HCT116 (cell line): Measurements from ENCODE around the gene PAN3.

ENCODE experiments used
- RAD21 ChIP-seq: IDR thresholded peaks from 2 replicates; pipeline ENCODE4 v1.6.1; 2012; ENCODE audit warnings: low read depth, mild to moderate bottlenecking
- ZNF274 ChIP-seq: fragments of 200-500 bp; sonication (Bioruptor generic); IDR thresholded peaks from 2 replicates; pipeline ENCODE4 v1.6.1; 2014; ENCODE audit warnings: mild to moderate bottlenecking, low read depth, low read length, inconsistent platforms
- TF ChIP-seq, protein P1 (sequence below): IDR thresholded peaks from 2 replicates; pipeline ENCODE4 v1.6.1; 2012
- TF ChIP-seq, protein P2 (sequence below), 3 experiments: fragments of 200-600 bp in 1 of 3; sonication (generic) in 1 of 3; IDR thresholded peaks in 2 of 3; conservative IDR thresholded peaks in 1 of 3; 2 replicates each; pipeline ENCODE4 v1.5.1; 2012 to 2017; ENCODE audit warnings: low read depth in 2 of 3, low read length in 2 of 3, antibody characterized with exemption in 1 of 3, borderline replicate concordance in 1 of 3, control low read depth in 1 of 3, mild to moderate bottlenecking in 1 of 3, mixed read lengths in 1 of 3, mixed run types in 1 of 3, moderate library complexity in 1 of 3; ENCODE audit not compliant: insufficient read depth in 1 of 3
- TF ChIP-seq, protein P3 (sequence below): IDR thresholded peaks from 2 replicates; pipeline ENCODE4 v1.6.1; 2011; ENCODE audit warnings: mild to moderate bottlenecking, low read length, moderate library complexity; ENCODE audit not compliant: insufficient replicate concordance; ENCODE audit errors: extremely low read depth

DNA sequence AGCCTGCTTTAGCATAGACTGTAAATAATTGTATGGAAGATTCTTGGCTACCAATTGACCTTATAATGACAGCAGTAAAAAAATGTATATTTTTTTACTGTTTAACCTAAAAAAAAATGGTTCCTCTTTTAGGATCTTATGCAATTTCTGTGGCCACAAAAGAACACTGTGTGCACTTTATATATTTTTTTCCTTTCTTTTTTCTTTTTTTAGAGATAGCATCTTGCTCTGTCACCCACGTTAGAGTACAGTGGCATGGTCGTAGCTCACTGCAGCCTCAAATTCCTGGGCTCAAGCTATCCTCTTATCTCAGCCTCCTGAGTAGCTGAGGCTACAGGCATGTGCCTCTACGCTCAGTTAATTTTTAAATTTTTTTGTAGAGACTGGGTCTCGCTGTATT, 44.0 kb upstream of the PAN3 start:
- TF ChIP-seq, protein P1, sequence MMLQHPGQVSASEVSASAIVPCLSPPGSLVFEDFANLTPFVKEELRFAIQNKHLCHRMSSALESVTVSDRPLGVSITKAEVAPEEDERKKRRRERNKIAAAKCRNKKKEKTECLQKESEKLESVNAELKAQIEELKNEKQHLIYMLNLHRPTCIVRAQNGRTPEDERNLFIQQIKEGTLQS, result no peak
- TF ChIP-seq ZNF274, result no peak
- TF ChIP-seq, protein P2, sequence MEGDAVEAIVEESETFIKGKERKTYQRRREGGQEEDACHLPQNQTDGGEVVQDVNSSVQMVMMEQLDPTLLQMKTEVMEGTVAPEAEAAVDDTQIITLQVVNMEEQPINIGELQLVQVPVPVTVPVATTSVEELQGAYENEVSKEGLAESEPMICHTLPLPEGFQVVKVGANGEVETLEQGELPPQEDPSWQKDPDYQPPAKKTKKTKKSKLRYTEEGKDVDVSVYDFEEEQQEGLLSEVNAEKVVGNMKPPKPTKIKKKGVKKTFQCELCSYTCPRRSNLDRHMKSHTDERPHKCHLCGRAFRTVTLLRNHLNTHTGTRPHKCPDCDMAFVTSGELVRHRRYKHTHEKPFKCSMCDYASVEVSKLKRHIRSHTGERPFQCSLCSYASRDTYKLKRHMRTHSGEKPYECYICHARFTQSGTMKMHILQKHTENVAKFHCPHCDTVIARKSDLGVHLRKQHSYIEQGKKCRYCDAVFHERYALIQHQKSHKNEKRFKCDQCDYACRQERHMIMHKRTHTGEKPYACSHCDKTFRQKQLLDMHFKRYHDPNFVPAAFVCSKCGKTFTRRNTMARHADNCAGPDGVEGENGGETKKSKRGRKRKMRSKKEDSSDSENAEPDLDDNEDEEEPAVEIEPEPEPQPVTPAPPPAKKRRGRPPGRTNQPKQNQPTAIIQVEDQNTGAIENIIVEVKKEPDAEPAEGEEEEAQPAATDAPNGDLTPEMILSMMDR (IDR thresholded peaks at IDR 0.05 in 2 of 3, conservative IDR thresholded peaks at IDR 0.05 in 1 of 3; ENCODE audit: borderline replicate concordance in 1 of 3, insufficient read depth in 1 of 3, low read depth in 2 of 3, low read length in 2 of 3), result no peak
- TF ChIP-seq, protein P3, sequence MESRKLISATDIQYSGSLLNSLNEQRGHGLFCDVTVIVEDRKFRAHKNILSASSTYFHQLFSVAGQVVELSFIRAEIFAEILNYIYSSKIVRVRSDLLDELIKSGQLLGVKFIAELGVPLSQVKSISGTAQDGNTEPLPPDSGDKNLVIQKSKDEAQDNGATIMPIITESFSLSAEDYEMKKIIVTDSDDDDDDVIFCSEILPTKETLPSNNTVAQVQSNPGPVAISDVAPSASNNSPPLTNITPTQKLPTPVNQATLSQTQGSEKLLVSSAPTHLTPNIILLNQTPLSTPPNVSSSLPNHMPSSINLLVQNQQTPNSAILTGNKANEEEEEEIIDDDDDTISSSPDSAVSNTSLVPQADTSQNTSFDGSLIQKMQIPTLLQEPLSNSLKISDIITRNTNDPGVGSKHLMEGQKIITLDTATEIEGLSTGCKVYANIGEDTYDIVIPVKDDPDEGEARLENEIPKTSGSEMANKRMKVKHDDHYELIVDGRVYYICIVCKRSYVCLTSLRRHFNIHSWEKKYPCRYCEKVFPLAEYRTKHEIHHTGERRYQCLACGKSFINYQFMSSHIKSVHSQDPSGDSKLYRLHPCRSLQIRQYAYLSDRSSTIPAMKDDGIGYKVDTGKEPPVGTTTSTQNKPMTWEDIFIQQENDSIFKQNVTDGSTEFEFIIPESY, result no peak
- TF ChIP-seq RAD21, result no peak
